ENCODE results near the gene IGHMBP2.
"Not testable (repeated sequence)": the region's sequence is repeated elsewhere in the genome, so short reads cannot be mapped to it uniquely, and the experiment has no call there.

GRCh38 chr11:68973706-68974105, 70.0 kb downstream of the IGHMBP2 start:
- TF ChIP-seq, protein P1, sequence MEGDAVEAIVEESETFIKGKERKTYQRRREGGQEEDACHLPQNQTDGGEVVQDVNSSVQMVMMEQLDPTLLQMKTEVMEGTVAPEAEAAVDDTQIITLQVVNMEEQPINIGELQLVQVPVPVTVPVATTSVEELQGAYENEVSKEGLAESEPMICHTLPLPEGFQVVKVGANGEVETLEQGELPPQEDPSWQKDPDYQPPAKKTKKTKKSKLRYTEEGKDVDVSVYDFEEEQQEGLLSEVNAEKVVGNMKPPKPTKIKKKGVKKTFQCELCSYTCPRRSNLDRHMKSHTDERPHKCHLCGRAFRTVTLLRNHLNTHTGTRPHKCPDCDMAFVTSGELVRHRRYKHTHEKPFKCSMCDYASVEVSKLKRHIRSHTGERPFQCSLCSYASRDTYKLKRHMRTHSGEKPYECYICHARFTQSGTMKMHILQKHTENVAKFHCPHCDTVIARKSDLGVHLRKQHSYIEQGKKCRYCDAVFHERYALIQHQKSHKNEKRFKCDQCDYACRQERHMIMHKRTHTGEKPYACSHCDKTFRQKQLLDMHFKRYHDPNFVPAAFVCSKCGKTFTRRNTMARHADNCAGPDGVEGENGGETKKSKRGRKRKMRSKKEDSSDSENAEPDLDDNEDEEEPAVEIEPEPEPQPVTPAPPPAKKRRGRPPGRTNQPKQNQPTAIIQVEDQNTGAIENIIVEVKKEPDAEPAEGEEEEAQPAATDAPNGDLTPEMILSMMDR (IDR thresholded peaks at IDR 0.05): not testable (repeated sequence)
- not testable (repeated sequence) for TF ChIP-seq POLR2A (IDR thresholded peaks at IDR 0.05)
